ENCODE results near the gene OPCML. TPM values are rescaled to one million over a fixed set of nuclear protein-coding genes. Genes with fewer than 3 reads are reported as not detected.

Gene OPCML
- total RNA-seq, 3 donors from 2014 or later: not detected

- no peaks in the 10 kb centered on the region for H3K36me3 Mint-ChIP-seq (ENCODE audit: insufficient read depth)
- DNase-seq (no peak), ATAC-seq (no peak)
- H3K4me1 Mint-ChIP-seq (ENCODE audit: low read depth): no peaks in the 10 kb centered on the region
- H3K27me3 Mint-ChIP-seq (ENCODE audit: low read depth): peaks cover 2% of the 10 kb centered on the region
- no peaks in the 10 kb centered on the region for H3K9me3 Mint-ChIP-seq
- no peak overlapping the region for H3K4me3 Mint-ChIP-seq
Measured at GRCh38 chr11:133163463-133164419, 368.6 kb downstream of the OPCML start.

GRCh38 chr11:133162227-133162626, 370.1 kb downstream of the OPCML start:
- Mint-ChIP-seq H3K4me3 (no peak overlapping the region), H3K9me3 (no peaks in the 10 kb centered on the region), H3K27me3 (ENCODE audit: low read depth) (peaks cover 6% of the 10 kb centered on the region), H3K4me1 (ENCODE audit: low read depth) (no peaks in the 10 kb centered on the region), H3K36me3 (ENCODE audit: insufficient read depth) (no peaks in the 10 kb centered on the region)
- ATAC-seq (no peak), DNase-seq (no peak)

DNA sequence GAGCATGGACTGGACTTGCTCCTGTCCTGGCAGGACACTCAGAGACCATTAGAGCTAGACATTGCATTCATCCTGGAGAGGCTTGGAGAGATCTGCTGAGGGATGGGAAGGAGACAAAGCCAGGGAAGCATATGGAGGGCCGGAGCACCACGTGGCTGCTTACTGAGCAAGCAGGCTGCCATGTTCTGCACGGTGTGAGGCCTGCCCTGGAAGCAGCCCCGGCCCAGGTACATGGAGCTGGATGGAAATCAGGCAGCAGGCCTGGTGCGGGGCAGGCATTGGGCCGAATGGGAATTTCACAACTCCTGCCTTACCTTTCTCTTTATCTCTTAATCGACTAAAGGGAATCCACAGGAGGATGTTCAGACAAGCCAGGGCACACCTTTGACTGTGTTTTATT, 371.5 kb downstream of the OPCML start:
- H3K4me1 Mint-ChIP-seq (ENCODE audit: low read depth): no peaks in the 10 kb centered on the region
- no peaks in the 10 kb centered on the region for H3K36me3 Mint-ChIP-seq (ENCODE audit: insufficient read depth)
- no peaks in the 10 kb centered on the region for H3K9me3 Mint-ChIP-seq
- no peak overlapping the region for H3K4me3 Mint-ChIP-seq
- ATAC-seq (no peak), DNase-seq (no peak)
- peaks cover 11% of the 10 kb centered on the region for H3K27me3 Mint-ChIP-seq (ENCODE audit: low read depth)

DNA sequence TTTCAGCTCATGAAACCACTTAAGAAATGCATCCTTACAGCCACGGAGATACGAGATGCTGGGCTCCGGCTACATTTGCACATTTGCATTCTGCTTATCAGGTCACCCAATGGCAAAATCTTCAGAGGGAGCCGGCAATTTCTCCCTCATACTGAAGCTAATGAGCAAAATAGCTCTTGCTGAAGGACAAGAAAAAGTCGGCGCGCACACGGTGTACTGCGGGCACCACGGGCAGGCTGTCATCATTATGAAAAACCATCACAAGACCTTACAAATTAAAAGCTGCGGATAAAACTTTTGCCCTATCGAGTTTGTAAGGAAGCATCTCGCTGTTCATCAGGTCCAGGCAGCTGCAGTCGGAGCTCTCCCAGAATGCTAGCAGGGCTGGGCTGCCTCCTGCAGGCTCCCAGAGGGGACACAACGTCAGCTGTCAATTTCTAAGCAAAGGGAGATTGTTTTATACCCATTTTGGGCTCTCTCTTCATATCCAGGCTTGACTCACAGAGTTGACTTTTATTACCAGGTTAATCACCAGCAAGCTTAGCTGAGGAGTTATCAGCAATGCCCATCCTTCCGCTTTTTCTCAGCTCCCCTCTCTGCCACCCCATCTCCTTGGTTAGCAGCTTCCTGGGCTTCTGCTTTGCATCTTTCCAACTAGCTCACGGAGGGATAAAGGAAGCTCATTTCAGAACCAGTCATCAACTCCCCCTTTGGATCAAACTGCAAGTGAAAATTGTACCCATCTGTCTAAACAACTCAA, 375.1 kb downstream of the OPCML start:
- H3K27me3 Mint-ChIP-seq (ENCODE audit: low read depth): peaks cover 13% of the 10 kb centered on the region
- ATAC-seq: no peak
- H3K4me3 Mint-ChIP-seq: no peak overlapping the region

GRCh38 chr11:133154781-133155180, 377.5 kb downstream of the OPCML start:
- H3K9me3 Mint-ChIP-seq: no peaks in the 10 kb centered on the region
- H3K36me3 Mint-ChIP-seq (ENCODE audit: insufficient read depth): no peaks in the 10 kb centered on the region
- H3K27me3 Mint-ChIP-seq (ENCODE audit: low read depth): peaks cover 11% of the 10 kb centered on the region
- no peaks in the 10 kb centered on the region for H3K4me1 Mint-ChIP-seq (ENCODE audit: low read depth)
- no peak for ATAC-seq
- H3K4me3 Mint-ChIP-seq: no peak overlapping the region
- no peak for DNase-seq

More for the DNA sequence above, 375.1 kb downstream of the OPCML start:
- Mint-ChIP-seq H3K4me1 (ENCODE audit: low read depth) (no peaks in the 10 kb centered on the region), H3K9me3 (no peaks in the 10 kb centered on the region), H3K36me3 (ENCODE audit: insufficient read depth) (no peaks in the 10 kb centered on the region)
- DNase-seq: no peak

DNA sequence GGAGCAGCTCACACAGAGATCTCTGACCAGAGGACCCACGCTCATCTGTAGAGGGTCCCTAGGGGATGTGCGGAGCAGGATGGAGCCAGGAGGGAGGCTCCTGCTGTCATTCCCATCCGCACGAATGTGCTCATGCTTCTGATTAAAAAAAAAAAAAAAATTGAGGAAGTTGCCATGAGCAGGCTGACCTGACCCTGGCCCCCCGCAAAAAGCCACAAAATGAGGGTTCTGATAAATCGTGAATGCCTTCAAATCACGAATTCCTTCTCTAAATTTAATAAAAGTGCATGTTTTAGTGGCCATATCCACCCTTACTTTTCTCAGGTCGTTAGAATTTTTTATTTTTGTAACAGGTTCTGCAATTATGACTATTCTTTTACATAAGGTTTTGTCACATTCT, 378.2 kb downstream of the OPCML start:
- no peak for ATAC-seq
- no peak for DNase-seq
- H3K9me3 Mint-ChIP-seq: no peaks in the 10 kb centered on the region
- no peaks in the 10 kb centered on the region for H3K36me3 Mint-ChIP-seq (ENCODE audit: insufficient read depth)
- peaks cover 11% of the 10 kb centered on the region for H3K27me3 Mint-ChIP-seq (ENCODE audit: low read depth)
- H3K4me3 Mint-ChIP-seq: no peak overlapping the region
- no peaks in the 10 kb centered on the region for H3K4me1 Mint-ChIP-seq (ENCODE audit: low read depth)

DNA sequence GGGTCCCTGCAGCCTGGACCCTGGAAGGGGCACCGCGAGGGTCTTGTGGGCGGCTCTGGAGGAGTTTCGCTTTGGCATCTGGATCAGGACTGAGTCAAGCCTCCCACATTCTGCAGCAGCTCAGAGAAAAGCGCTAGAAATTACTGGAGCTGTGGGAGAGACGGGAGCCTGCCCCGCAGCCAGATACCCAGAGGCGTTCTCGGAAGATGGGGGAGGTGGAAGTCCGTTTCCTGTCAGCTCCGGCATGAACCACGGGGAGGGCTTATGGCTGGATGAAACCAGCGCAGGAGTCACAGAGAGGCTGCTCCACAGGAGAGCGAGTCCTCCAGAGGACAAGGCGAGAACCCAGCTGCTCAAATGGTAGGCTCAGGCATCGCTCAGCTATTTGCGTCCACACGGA, 379.3 kb downstream of the OPCML start:
- no peak overlapping the region for H3K4me3 Mint-ChIP-seq
- peaks cover 11% of the 10 kb centered on the region for H3K27me3 Mint-ChIP-seq (ENCODE audit: low read depth)
- H3K36me3 Mint-ChIP-seq (ENCODE audit: insufficient read depth): no peaks in the 10 kb centered on the region
- no peaks in the 10 kb centered on the region for H3K9me3 Mint-ChIP-seq
- no peak for DNase-seq
- no peak for ATAC-seq
- H3K4me1 Mint-ChIP-seq (ENCODE audit: low read depth): no peaks in the 10 kb centered on the region

- ATAC-seq: no peak
- Mint-ChIP-seq H3K4me3 (no peak overlapping the region), H3K27me3 (ENCODE audit: low read depth) (no peaks in the 10 kb centered on the region), H3K4me1 (ENCODE audit: low read depth) (no peaks in the 10 kb centered on the region), H3K9me3 (no peaks in the 10 kb centered on the region), H3K36me3 (ENCODE audit: insufficient read depth) (no peaks in the 10 kb centered on the region)
- DNase-seq: no peak
Measured at GRCh38 chr11:133149698-133150097, 382.6 kb downstream of the OPCML start.

DNA sequence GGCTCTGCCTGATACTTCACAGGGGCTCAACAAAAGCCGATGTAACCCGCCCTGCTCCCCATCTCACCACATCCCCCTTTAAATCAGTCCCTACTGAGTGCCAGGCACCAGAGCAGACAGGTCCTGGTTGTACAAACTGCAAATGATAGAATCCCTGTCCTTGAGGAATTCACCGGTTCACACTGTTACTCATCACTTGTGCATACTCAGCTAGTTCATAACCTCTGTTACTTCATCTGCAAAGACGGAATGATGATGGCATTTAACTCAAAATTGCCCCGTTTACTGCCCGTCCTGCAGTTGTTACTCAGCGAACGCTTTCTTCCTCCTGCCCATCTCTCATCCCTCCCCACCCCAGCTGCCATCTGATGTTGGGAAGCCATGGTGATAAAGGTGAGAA, 384.7 kb downstream of the OPCML start:
- Mint-ChIP-seq H3K27me3 (ENCODE audit: low read depth) (no peaks in the 10 kb centered on the region), H3K4me3 (no peak overlapping the region), H3K36me3 (ENCODE audit: insufficient read depth) (no peaks in the 10 kb centered on the region), H3K9me3 (no peaks in the 10 kb centered on the region), H3K4me1 (ENCODE audit: low read depth) (no peaks in the 10 kb centered on the region)
- DNase-seq: no peak
- no peak for ATAC-seq

- no peaks in the 10 kb centered on the region for H3K4me1 Mint-ChIP-seq (ENCODE audit: low read depth)
- peaks cover under 1% of the 10 kb centered on the region for H3K27me3 Mint-ChIP-seq (ENCODE audit: low read depth)
- ATAC-seq: no peak
- H3K36me3 Mint-ChIP-seq (ENCODE audit: insufficient read depth): no peaks in the 10 kb centered on the region
- no peak overlapping the region for H3K4me3 Mint-ChIP-seq
- no peak for DNase-seq
- peaks cover under 1% of the 10 kb centered on the region for H3K9me3 Mint-ChIP-seq
Measured at GRCh38 chr11:133146697-133147306, 385.5 kb downstream of the OPCML start.

DNA sequence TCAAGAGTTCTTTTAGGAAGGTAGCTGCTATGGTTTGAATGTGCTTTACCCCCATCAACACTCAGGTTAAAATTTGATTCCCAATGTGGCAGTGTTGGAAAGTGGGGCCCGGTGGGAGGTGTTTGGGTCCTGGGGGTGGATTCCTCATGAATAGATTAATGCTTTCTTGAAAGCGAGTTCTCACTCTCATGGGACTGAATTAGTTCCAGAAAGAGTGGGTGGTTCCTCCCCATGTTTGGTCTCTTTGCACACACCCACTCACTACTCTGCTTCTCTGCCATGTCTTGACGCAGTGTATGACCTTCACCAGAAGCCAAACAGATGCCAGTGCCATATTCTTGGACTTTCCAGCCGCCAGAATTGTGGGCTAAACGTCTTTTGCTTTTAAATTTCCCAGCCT, 394.4 kb downstream of the OPCML start:
- no peak for DNase-seq
- H3K4me1 Mint-ChIP-seq (ENCODE audit: low read depth): no peaks in the 10 kb centered on the region
- peaks cover 2% of the 10 kb centered on the region for H3K27me3 Mint-ChIP-seq (ENCODE audit: low read depth)
- H3K4me3 Mint-ChIP-seq: no peak overlapping the region
- peaks cover 7% of the 10 kb centered on the region for H3K9me3 Mint-ChIP-seq
- H3K36me3 Mint-ChIP-seq (ENCODE audit: insufficient read depth): no peaks in the 10 kb centered on the region
- ATAC-seq: no peak

- Mint-ChIP-seq H3K4me3 (no peak overlapping the region), H3K36me3 (ENCODE audit: insufficient read depth) (no peaks in the 10 kb centered on the region), H3K4me1 (ENCODE audit: low read depth) (no peaks in the 10 kb centered on the region), H3K27me3 (ENCODE audit: low read depth) (peaks cover 2% of the 10 kb centered on the region), H3K9me3 (peaks cover 7% of the 10 kb centered on the region)
- no peak for DNase-seq
- ATAC-seq: no peak
Measured at GRCh38 chr11:133137270-133137669, 395.0 kb downstream of the OPCML start.

DNA sequence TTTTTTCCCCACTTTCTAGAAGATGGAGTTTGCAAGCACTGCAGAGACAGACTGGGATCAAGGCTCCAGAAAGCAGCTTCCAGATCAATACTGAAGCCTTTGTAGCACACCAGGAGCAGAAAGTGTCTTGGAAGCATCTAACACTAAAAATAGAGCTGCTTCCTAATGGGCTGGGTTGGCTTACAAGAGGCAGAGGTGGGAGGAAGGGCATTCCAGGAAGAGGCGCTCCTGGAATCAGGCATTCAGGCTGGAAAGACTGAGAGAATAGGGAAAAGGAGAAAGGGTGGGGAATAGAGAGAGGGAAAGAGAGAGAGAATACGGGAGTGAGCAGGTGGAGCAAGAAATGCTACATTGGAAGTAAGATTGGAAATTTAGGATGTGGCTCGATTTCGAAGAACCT, 395.9 kb downstream of the OPCML start:
- no peak overlapping the region for H3K4me3 Mint-ChIP-seq
- H3K27me3 Mint-ChIP-seq (ENCODE audit: low read depth): no peaks in the 10 kb centered on the region
- ATAC-seq (no peak), DNase-seq (no peak)
- no peaks in the 10 kb centered on the region for H3K4me1 Mint-ChIP-seq (ENCODE audit: low read depth)
- no peaks in the 10 kb centered on the region for H3K36me3 Mint-ChIP-seq (ENCODE audit: insufficient read depth)
- peaks cover 2% of the 10 kb centered on the region for H3K9me3 Mint-ChIP-seq

DNA sequence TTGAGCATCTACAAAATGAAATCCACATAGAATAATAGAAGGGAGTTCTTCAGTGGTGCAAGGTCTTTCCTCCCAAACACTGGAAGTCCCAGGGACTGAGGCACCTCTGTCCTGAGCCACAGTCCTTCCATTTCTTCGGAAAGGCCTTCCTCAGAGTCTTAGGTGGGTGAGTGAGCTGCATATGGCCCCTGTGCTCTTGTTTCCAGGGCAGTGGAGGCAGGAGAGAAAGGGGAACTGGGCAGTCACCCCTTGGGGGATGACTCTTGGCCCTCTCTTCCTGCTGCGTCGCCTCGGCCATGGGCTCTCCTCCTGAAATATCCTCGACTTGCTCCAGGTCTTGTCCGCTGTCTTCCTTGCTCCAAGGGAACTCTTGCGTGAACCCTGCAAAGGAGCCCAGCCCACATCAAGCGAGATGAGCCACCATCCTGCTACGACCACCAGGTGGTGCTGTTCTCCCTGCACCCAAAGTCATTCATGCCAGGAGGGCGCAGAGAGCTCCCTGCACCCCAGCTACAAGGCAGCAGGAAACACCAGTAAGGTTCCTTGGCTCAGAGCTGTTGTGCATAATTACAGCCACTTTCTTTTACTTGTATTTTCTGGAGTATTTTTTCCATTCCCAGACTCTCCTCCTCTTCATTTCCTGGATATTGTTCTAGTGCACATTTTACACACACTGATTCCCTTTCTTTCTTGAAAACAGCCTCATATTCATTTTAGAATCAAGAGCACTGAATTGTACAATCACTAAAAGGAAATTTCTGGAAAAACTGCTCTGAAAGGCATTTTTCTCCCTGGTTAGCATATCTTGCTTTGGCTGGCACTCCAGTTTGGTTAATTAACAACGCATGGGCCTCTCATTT, 397.8 kb downstream of the OPCML start:
- Mint-ChIP-seq H3K36me3 (ENCODE audit: insufficient read depth) (no peaks in the 10 kb centered on the region), H3K4me1 (ENCODE audit: low read depth) (no peaks in the 10 kb centered on the region), H3K4me3 (no peak overlapping the region), H3K27me3 (ENCODE audit: low read depth) (peaks cover 2% of the 10 kb centered on the region), H3K9me3 (no peaks in the 10 kb centered on the region)
- peak in 1 of 2 donors; percentile 51 for ATAC-seq
- DNase-seq: no peak
